ENCODE results near the gene PROX2.

GRCh38 chr14:74917178-74917543 is 41.2 kb upstream of the PROX2 start:
- TF ChIP-seq POLR2A (IDR thresholded peaks at IDR 0.05; ENCODE audit: low read depth, low read length), result no peak
- TF ChIP-seq TAF1 (IDR thresholded peaks at IDR 0.05; ENCODE audit: borderline replicate concordance, low read depth, low read length), result no peak
- TF ChIP-seq POLR2AphosphoS5 (IDR thresholded peaks at IDR 0.05; ENCODE audit: low read depth, low read length), result no peak
